ENCODE measurements around the gene PRIM2. TPM values are rescaled to one million over a fixed set of nuclear protein-coding genes. Genes with fewer than 3 reads are reported as not detected.
"Not testable (repeated sequence)": the region's sequence is repeated elsewhere in the genome, so short reads cannot be mapped to it uniquely, and the experiment has no call there.

PRIM2 gene
- total and polyA plus RNA-seq, 2 donors from 2014 or later: 3.0 to 9.7 TPM

DNA sequence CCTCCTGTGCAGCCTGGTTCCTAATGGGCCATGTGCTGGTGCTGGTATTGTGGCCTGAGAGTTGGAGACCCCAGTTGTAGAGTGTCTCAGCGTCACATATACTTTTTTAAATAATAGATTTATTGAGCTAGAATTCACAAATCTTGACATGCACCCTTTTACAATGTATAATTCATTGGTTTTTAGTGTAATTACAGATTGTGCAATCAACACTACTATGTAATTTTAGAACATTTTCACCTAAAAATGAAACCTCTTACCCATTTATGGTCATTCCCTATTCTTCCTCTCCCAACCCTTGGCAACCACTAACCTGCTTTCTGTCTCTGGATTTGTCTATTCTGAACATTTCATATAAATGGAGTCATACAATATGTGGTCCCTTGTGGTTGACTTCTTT, 10.6 kb downstream of the PRIM2 start:
- Histone ChIP-seq H3K9ac (ENCODE audit: low read length in 3 of 3) (no peak overlapping the region), H3K27ac (ENCODE audit: low read depth in 2 of 2, low read length in 2 of 2) (no peak overlapping the region), H3K4me3 (ENCODE audit: low read length in 3 of 3) (no peak overlapping the region), H3K4me1 (ENCODE audit: control insufficient read depth in 2 of 3, insufficient read depth in 2 of 3, low read depth in 1 of 3, low read length in 3 of 3) (no peaks in the 10 kb centered on the region), H3K36me3 (ENCODE audit: control insufficient read depth in 2 of 3, insufficient read depth in 3 of 3, low read length in 3 of 3) (peaks cover 0 to 7% (median 4%) of the 10 kb centered on the region in 3 donors), H3K9me3 (ENCODE audit: control insufficient read depth in 2 of 3, insufficient read depth in 1 of 3, low read length in 3 of 3) (peaks cover 1 to 8% (median 2%) of the 10 kb centered on the region in 3 donors), H3K27me3 (ENCODE audit: control insufficient read depth, insufficient read depth, low read length) (no peaks in the 10 kb centered on the region)
- DNase-seq: no peak
- no peak for FAIRE-seq
- intact Hi-C loops (cut with DNase I): no loop called here
- TF ChIP-seq, protein P1, sequence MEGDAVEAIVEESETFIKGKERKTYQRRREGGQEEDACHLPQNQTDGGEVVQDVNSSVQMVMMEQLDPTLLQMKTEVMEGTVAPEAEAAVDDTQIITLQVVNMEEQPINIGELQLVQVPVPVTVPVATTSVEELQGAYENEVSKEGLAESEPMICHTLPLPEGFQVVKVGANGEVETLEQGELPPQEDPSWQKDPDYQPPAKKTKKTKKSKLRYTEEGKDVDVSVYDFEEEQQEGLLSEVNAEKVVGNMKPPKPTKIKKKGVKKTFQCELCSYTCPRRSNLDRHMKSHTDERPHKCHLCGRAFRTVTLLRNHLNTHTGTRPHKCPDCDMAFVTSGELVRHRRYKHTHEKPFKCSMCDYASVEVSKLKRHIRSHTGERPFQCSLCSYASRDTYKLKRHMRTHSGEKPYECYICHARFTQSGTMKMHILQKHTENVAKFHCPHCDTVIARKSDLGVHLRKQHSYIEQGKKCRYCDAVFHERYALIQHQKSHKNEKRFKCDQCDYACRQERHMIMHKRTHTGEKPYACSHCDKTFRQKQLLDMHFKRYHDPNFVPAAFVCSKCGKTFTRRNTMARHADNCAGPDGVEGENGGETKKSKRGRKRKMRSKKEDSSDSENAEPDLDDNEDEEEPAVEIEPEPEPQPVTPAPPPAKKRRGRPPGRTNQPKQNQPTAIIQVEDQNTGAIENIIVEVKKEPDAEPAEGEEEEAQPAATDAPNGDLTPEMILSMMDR (IDR thresholded peaks at IDR 0.05; ENCODE audit: borderline replicate concordance, extremely low read depth, insufficient read depth): no peak

DNA sequence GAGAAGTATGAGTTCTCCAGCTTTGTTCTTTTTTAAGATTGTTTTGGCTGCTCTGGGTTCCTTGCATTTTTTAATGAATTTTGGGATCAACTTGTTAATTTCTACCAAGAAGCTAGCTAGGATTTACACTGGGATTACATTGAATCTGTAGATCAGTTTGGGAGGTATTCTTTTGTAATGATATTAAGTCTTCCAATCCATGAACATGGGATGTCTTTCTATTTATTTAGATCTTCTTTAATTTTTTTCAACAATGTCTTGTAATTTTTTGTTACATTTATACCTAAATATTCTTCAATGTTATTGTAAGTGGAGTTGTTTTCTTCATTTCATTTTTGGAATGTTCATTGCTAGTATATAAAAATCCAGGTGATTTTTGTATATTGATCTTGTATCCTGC, 12.5 kb downstream of the PRIM2 start:
- DNase-seq (no peak), FAIRE-seq (no peak)
- peaks cover 0 to 9% (median 4%) of the 10 kb centered on the region in 3 donors for H3K36me3 ChIP-seq (ENCODE audit: control insufficient read depth in 2 of 3, insufficient read depth in 3 of 3, low read length in 3 of 3)

DNA sequence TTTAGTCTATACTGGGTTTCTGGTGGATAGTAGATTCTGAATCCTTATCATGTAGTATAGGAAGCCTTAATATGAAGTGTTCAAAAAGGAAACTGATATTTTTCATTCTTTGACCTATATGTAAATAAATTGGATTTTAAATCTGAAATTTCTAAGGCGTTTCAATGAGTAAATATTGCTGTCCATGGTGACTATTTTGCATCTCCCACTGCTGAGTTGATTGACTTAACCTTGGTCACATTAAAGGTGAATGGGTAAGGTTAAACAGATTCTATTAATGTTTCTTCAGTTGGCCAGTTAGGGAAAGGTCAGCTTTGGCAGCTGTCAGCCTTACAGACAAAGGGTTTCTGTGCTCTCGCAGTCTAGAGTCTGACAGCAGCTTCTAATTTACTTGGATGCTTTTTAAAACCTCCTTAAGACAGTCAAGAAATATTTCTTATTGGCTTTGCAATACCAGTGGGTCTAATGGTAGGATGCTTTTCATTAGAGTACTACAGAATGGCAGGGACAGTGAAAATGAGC, 24.8 kb downstream of the PRIM2 start:
- Histone ChIP-seq H3K4me1 (ENCODE audit: control insufficient read depth in 2 of 3, insufficient read depth in 2 of 3, low read depth in 1 of 3, low read length in 3 of 3) (no peaks in the 10 kb centered on the region), H3K27ac (ENCODE audit: low read depth in 2 of 2, low read length in 2 of 2) (no peak overlapping the region), H3K36me3 (ENCODE audit: control insufficient read depth in 2 of 3, insufficient read depth in 3 of 3, low read length in 3 of 3) (no peaks in the 10 kb centered on the region), H3K9ac (ENCODE audit: low read length in 3 of 3) (no peak overlapping the region), H3K9me3 (ENCODE audit: control insufficient read depth in 2 of 3, insufficient read depth in 1 of 3, low read length in 3 of 3) (no peaks in the 10 kb centered on the region), H3K4me3 (ENCODE audit: low read length in 3 of 3) (no peak overlapping the region), H3K27me3 (ENCODE audit: control insufficient read depth, insufficient read depth, low read length) (no peaks in the 10 kb centered on the region)
- DNase-seq (no peak), FAIRE-seq (no peak)
- TF ChIP-seq, protein P1 (IDR thresholded peaks at IDR 0.05; ENCODE audit: borderline replicate concordance, extremely low read depth, insufficient read depth): no peak
- intact Hi-C loops (cut with DNase I): no loop called here

More for the DNA sequence above, 12.5 kb downstream of the PRIM2 start:
- H3K9ac ChIP-seq (ENCODE audit: low read length in 3 of 3): no peak overlapping the region
- H3K27me3 ChIP-seq (ENCODE audit: control insufficient read depth, insufficient read depth, low read length): no peaks in the 10 kb centered on the region
- intact Hi-C loops (cut with DNase I): no loop called here
- H3K4me1 ChIP-seq (ENCODE audit: control insufficient read depth in 2 of 3, insufficient read depth in 2 of 3, low read depth in 1 of 3, low read length in 3 of 3): no peaks in the 10 kb centered on the region
- H3K9me3 ChIP-seq (ENCODE audit: control insufficient read depth in 2 of 3, insufficient read depth in 1 of 3, low read length in 3 of 3): peaks cover 1 to 8% (median 2%) of the 10 kb centered on the region in 3 donors
- no peak overlapping the region for H3K27ac ChIP-seq (ENCODE audit: low read depth in 2 of 2, low read length in 2 of 2)
- no peak overlapping the region for H3K4me3 ChIP-seq (ENCODE audit: low read length in 3 of 3)
- TF ChIP-seq, protein P1 (IDR thresholded peaks at IDR 0.05; ENCODE audit: borderline replicate concordance, extremely low read depth, insufficient read depth): no peak

DNA sequence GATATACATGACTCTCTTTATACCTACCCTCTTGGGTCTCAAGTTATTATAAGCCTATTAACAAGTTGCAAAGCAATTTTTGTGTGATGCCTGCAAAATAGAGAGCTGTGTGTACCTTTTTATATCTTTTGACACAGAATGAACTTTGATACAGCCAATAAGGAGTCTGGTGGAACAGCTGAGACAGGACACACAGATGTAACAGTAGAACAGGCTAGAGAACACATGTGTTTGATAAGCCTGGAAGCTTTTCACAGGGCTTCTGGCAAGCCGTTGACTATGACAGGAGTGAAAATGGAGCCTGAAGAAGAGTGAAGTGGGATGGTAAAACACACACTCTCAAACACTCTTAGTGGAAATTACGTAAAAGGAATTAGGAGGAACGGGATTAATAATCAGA, 25.9 kb downstream of the PRIM2 start:
- H3K9me3 ChIP-seq (ENCODE audit: control insufficient read depth in 2 of 3, insufficient read depth in 1 of 3, low read length in 3 of 3); intact Hi-C loops (cut with DNase I); H3K36me3 ChIP-seq (ENCODE audit: control insufficient read depth in 2 of 3, insufficient read depth in 3 of 3, low read length in 3 of 3); H3K4me1 ChIP-seq (ENCODE audit: control insufficient read depth in 2 of 3, insufficient read depth in 2 of 3, low read depth in 1 of 3, low read length in 3 of 3); H3K27ac ChIP-seq (ENCODE audit: low read depth in 2 of 2, low read length in 2 of 2); DNase-seq; H3K4me3 ChIP-seq (ENCODE audit: low read length in 3 of 3); H3K27me3 ChIP-seq (ENCODE audit: control insufficient read depth, insufficient read depth, low read length); FAIRE-seq; H3K9ac ChIP-seq (ENCODE audit: low read length in 3 of 3): not testable (repeated sequence)

DNA sequence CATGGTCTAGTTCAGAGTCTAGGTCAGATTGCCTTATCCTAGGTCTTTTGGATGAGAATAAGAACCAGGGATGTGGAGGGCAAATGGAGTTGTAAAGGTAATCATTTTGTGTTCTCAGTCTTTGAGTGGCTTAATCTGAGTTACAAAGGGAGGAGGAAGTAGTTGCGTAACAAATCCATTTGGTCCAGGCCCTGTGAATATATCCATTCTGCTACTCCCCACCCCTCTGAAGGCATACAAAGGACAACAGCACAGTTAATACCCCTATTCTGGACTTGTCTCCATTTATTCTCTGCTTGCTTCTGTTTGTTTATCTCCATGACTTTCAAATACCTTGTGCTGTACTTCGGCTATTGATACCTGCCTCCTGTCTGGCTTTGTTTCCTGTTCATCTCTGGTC, 29.3 kb downstream of the PRIM2 start:
- H3K27ac ChIP-seq (ENCODE audit: low read depth in 2 of 2, low read length in 2 of 2); DNase-seq; intact Hi-C loops (cut with DNase I); H3K9me3 ChIP-seq (ENCODE audit: control insufficient read depth in 2 of 3, insufficient read depth in 1 of 3, low read length in 3 of 3); H3K36me3 ChIP-seq (ENCODE audit: control insufficient read depth in 2 of 3, insufficient read depth in 3 of 3, low read length in 3 of 3); FAIRE-seq; H3K4me1 ChIP-seq (ENCODE audit: control insufficient read depth in 2 of 3, insufficient read depth in 2 of 3, low read depth in 1 of 3, low read length in 3 of 3); H3K4me3 ChIP-seq (ENCODE audit: low read length in 3 of 3); H3K9ac ChIP-seq (ENCODE audit: low read length in 3 of 3); H3K27me3 ChIP-seq (ENCODE audit: control insufficient read depth, insufficient read depth, low read length): not testable (repeated sequence)

DNA sequence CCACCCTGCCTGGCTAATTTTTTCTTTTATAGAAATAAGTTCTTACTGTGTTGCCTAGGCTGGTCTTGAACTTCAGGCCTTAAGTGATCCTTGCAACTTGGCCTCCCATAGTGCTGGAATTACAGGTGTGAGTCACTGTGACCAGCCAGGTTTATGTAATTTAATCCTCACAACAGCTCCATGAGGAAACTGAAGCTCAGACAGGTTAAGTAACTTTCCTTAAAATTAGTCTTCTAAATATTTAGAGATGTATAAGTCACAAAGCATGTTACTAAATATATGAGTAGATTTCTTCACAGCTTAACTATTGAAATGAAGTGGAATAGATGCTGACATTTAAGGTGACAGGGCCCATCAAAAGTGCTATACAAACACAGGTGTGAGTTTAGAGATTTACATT, 30.2 kb downstream of the PRIM2 start:
- H3K4me1 ChIP-seq (ENCODE audit: control insufficient read depth in 2 of 3, insufficient read depth in 2 of 3, low read depth in 1 of 3, low read length in 3 of 3); H3K27me3 ChIP-seq (ENCODE audit: control insufficient read depth, insufficient read depth, low read length); H3K9ac ChIP-seq (ENCODE audit: low read length in 3 of 3); H3K27ac ChIP-seq (ENCODE audit: low read depth in 2 of 2, low read length in 2 of 2); H3K4me3 ChIP-seq (ENCODE audit: low read length in 3 of 3); FAIRE-seq; H3K9me3 ChIP-seq (ENCODE audit: control insufficient read depth in 2 of 3, insufficient read depth in 1 of 3, low read length in 3 of 3); intact Hi-C loops (cut with DNase I); DNase-seq; H3K36me3 ChIP-seq (ENCODE audit: control insufficient read depth in 2 of 3, insufficient read depth in 3 of 3, low read length in 3 of 3): not testable (repeated sequence)

Measured in kidney (tissue), 14 donors.